ENCODE measurements around the gene COQ5. TPM values are rescaled to one million over a fixed set of nuclear protein-coding genes. Genes with fewer than 3 reads are reported as not detected.

COQ5 gene
- 41.3 and 42.4 TPM in 2 replicates for total RNA-seq

GRCh38 chr12:120528861-120529525 lies at the start of gene COQ5:
Gene COQ5 (minus strand): TSS chr12:120529158. CDS start chr12:120529141, 17 bp downstream.

GRCh38 chr12:120534203-120534702 lies 5.3 kb upstream of the COQ5 start, which contains the start of gene RNF10:
Gene RNF10 (plus strand): TSS chr12:120534356. CDS start chr12:120534812, 456 bp downstream.

GRCh38 chr12:120495731-120496412 lies 33.1 kb downstream of the COQ5 start, which contains the start of gene DYNLL1:
Gene DYNLL1 (plus strand): TSS chr12:120496113. CDS start chr12:120496422, 309 bp downstream.

GRCh38 chr12:120469450-120470149 lies 59.4 kb downstream of the COQ5 start, which contains the start of gene SRSF9:
Gene SRSF9 (minus strand): TSS chr12:120469748. CDS start chr12:120469609, 139 bp downstream.

Other genes with a start within 250 kb of the COQ5 start
- gene RNU4-2, start 237.3 kb downstream of the COQ5 start, total RNA-seq = under 0.01 TPM in 1 of 2 replicates, not detected in the other
- under 0.01 TPM in 1 of 2 replicates, not detected in the other for gene RNU4-1, start 235.9 kb downstream of the COQ5 start, total RNA-seq
- 0.68 and 1.1 TPM in 2 replicates for gene SIRT4, start 226.8 kb downstream of the COQ5 start, total RNA-seq
- gene PLA2G1B, start 201.4 kb downstream of the COQ5 start, total RNA-seq = not detected in 2 replicates
- gene MSI1, start 160.0 kb downstream of the COQ5 start, total RNA-seq = not detected in 2 replicates
- 381 and 699 TPM in 2 replicates for gene COX6A1, start 91.0 kb downstream of the COQ5 start, total RNA-seq
- 27.8 and 70.1 TPM in 2 replicates for gene TRIAP1, start 82.8 kb downstream of the COQ5 start, total RNA-seq
- 22.2 and 22.4 TPM in 2 replicates for gene GATC, start 82.7 kb downstream of the COQ5 start, total RNA-seq
- gene SRSF9, start 59.4 kb downstream of the COQ5 start, total RNA-seq = 218 and 289 TPM in 2 replicates
- gene DYNLL1, start 33.0 kb downstream of the COQ5 start, total RNA-seq = 281 and 342 TPM in 2 replicates
- 160 and 314 TPM in 2 replicates for gene RNF10, start 5.2 kb upstream of the COQ5 start, total RNA-seq
- gene POP5, start 52.2 kb upstream of the COQ5 start, total RNA-seq = 30.3 and 44.8 TPM in 2 replicates
- under 0.01 TPM in 1 of 2 replicates, not detected in the other for gene CABP1, start 111.5 kb upstream of the COQ5 start, total RNA-seq
- 83.6 and 108 TPM in 2 replicates for gene MLEC, start 158.0 kb upstream of the COQ5 start, total RNA-seq
- 22.2 and 29.9 TPM in 2 replicates for gene UNC119B, start 181.3 kb upstream of the COQ5 start, total RNA-seq
- gene ACADS, start 196.7 kb upstream of the COQ5 start, total RNA-seq = 5.2 and 6.2 TPM in 2 replicates